HG03045 (cell line): ENCODE measurements around the gene FBL.

Source experiments
- ATAC-seq: cut with Tn5 transposase; IDR thresholded peaks from one replicate; pipeline ENCODE4 v1.9.1; 2021; ENCODE audit warnings: mild to moderate bottlenecking, moderate library complexity; ENCODE audit not compliant: unreplicated experiment

Gene FBL

GRCh38 chr19:39796000-39796498 lies 50.1 kb downstream of the FBL start:
- ATAC-seq, result no peak

- ATAC-seq, result no peak
Observed at GRCh38 chr19:39795001-39795400, 51.2 kb downstream of the FBL start.

GRCh38 chr19:39792999-39793546 lies 53.1 kb downstream of the FBL start:
- no peak for ATAC-seq

GRCh38 chr19:39788244-39788643 lies 57.9 kb downstream of the FBL start:
- ATAC-seq, result no peak
